K562 (cell line): ENCODE results near the gene DEGS2. TPM values are rescaled to one million over a fixed set of nuclear protein-coding genes. Genes with fewer than 3 reads are reported as not detected.

Source experiments
- ARID3B ChIP-seq: fragments of 250-450 bp; sonication (Bioruptor Pico); IDR thresholded peaks from 2 replicates; pipeline ENCODE4 v1.4.0; 2020; ENCODE audit warnings: borderline replicate concordance
- BRD9 ChIP-seq: fragments of 450-650 bp; IDR thresholded peaks from 2 replicates; pipeline ENCODE4 v1.6.1; 2018; ENCODE audit warnings: low read depth; ENCODE audit not compliant: partially characterized antibody
- CHD1 ChIP-seq: fragments of 200-600 bp; sonication (generic); IDR thresholded peaks from one replicate; pipeline ENCODE4 v1.6.1; 2012; ENCODE audit warnings: mild to moderate bottlenecking, moderate library complexity, low read length, inconsistent platforms
- CLOCK ChIP-seq: fragments of 250-450 bp; sonication (Bioruptor Pico); IDR thresholded peaks from 2 replicates; pipeline ENCODE4 v1.4.0; 2020; ENCODE audit warnings: mild to moderate bottlenecking, moderate library complexity, borderline replicate concordance
- CREM ChIP-seq: IDR thresholded peaks from 2 replicates; pipeline ENCODE4 v1.6.1; 2014; ENCODE audit warnings: antibody characterized with exemption, low read depth
- DLX4 ChIP-seq: fragments of 250-450 bp; sonication (Bioruptor Pico); IDR thresholded peaks from 2 replicates; pipeline ENCODE4 v1.6.1; 2021; ENCODE audit warnings: mild to moderate bottlenecking
- ELF1 ChIP-seq: fragments of 200-800 bp; sonication (Bioruptor generic); IDR thresholded peaks from 2 replicates; pipeline ENCODE4 v1.6.1; 2016; ENCODE audit warnings: missing genetic modification characterization, missing compliant biosample characterization
- ELK3 ChIP-seq: fragments of 450-650 bp; formaldehyde crosslinking; IDR thresholded peaks from 2 replicates; pipeline ENCODE4 v1.4.0; 2020; ENCODE audit warnings: mild to moderate bottlenecking
- GTF2E2 ChIP-seq: fragments of 200-800 bp; sonication (Bioruptor generic); IDR thresholded peaks from 2 replicates; pipeline ENCODE4 v1.6.1; 2016; ENCODE audit warnings: missing genetic modification characterization, missing compliant biosample characterization
- NR1H2 ChIP-seq: sonication (generic); formaldehyde crosslinking; IDR thresholded peaks from 2 replicates; pipeline ENCODE4 v1.4.0; 2020; ENCODE audit warnings: mild to moderate bottlenecking, missing genetic modification reagents
- RBFOX2 ChIP-seq: fragments of 200-400 bp; formaldehyde crosslinking; IDR thresholded peaks from 2 replicates; pipeline ENCODE4 v1.6.1; 2017; ENCODE audit warnings: low read depth, mild to moderate bottlenecking, low read length, moderate library complexity
- SIX5 ChIP-seq, 2 experiments: IDR thresholded peaks; 2 replicates each; pipeline ENCODE4 v1.6.1; 2011; ENCODE audit warnings: low read length in 2 of 2, borderline replicate concordance in 1 of 2, low read depth in 1 of 2, mild to moderate bottlenecking in 1 of 2, moderate library complexity in 1 of 2; ENCODE audit not compliant: insufficient read depth in 1 of 2
- SOX6 ChIP-seq: fragments of 450-650 bp; IDR thresholded peaks from 2 replicates; pipeline ENCODE4 v1.6.1; 2014; ENCODE audit warnings: mild to moderate bottlenecking
- SREBF2 ChIP-seq: sonication (generic); formaldehyde crosslinking; IDR thresholded peaks from 2 replicates; pipeline ENCODE4 v1.4.0; 2020; ENCODE audit warnings: mild to moderate bottlenecking, missing genetic modification reagents
- TAF1 ChIP-seq: IDR thresholded peaks from 2 replicates; pipeline ENCODE4 v1.6.1; 2011; ENCODE audit warnings: mild to moderate bottlenecking, low read length, moderate library complexity; ENCODE audit not compliant: insufficient read depth, control insufficient read depth, severe bottlenecking; ENCODE audit errors: extremely low read depth
- XRCC3 ChIP-seq: fragments of 450-650 bp; IDR thresholded peaks from 2 replicates; pipeline ENCODE4 v1.6.1; 2017; ENCODE audit warnings: mild to moderate bottlenecking, moderate library complexity
- ZBTB43 ChIP-seq: sonication (generic); formaldehyde crosslinking; IDR thresholded peaks from 2 replicates; pipeline ENCODE4 v1.8.0; 2023; ENCODE audit warnings: mild to moderate bottlenecking, missing genetic modification reagents
- ZNF280B ChIP-seq: fragments of 250-450 bp; sonication (Bioruptor Pico); IDR thresholded peaks from 2 replicates; pipeline ENCODE4 v1.5.1; 2021; ENCODE audit warnings: mild to moderate bottlenecking
- ZNF347 ChIP-seq: fragments of 450-650 bp; formaldehyde crosslinking; IDR thresholded peaks from 2 replicates; pipeline ENCODE4 v1.4.0; 2020; ENCODE audit warnings: low read depth, mild to moderate bottlenecking, moderate library complexity
- polyA plus RNA-seq, 8 experiments: library from polyadenylated mRNA; depleted of rRNA in 4 of 8; stranded (reverse) in 5 of 8; unstranded in 3 of 8; fragments of >200 nt; fragmentation: Nextera tagmentation in 2 of 8; fragmentation: Illumina TruSeq in 1 of 8; extraction: Ambion mirVana in 2 of 8; extraction: Trizol in 1 of 8; gene quantifications; 2 replicates each; pipeline versions ENCODE4 v1.2.1 to v1.2.3, GENCODE V29; 2011 to 2014; ENCODE audit warnings: inconsistent platforms in 1 of 8, missing spikeins in 1 of 8
- total RNA-seq, 7 experiments: library from RNA; depleted of rRNA in 6 of 7; stranded (reverse); fragments of >200 nt in 6 of 7; fragmentation: Illumina TruSeq in 2 of 7; extraction: Trizol in 2 of 7; gene quantifications; 2 replicates each; pipeline versions ENCODE4 v1.2.1 to v1.2.3, GENCODE V29; 2011 to 2021; ENCODE audit warnings: low replicate concordance in 1 of 7

The DEGS2 gene
- total and polyA plus RNA-seq, 9 of the 15 experiments (the other 6 are each of a cell fraction or from before 2014, with no cell fraction given): 0.22 to 2.9 (median 0.70) TPM

- TF ChIP-seq NR1H2 (no peak), ELF1 (tag) (no peak), ZNF347 (CRISPR knock-in tag) (no peak), CLOCK (no peak), ARID3B (CRISPR knock-in tag) (no peak), ZBTB43 (CRISPR knock-in tag) (no peak), CHD1 (no peak), RBFOX2 (no peak), BRD9 (no peak), ELK3 (no peak), SIX5 (IDR thresholded peaks at IDR 0.05; ENCODE audit: borderline replicate concordance in 1 of 2, insufficient read depth in 1 of 2, low read depth in 1 of 2, low read length in 2 of 2) (no peak), GTF2E2 (tag) (no peak), XRCC3 (no peak), SOX6 (0 out of 2 replicates have a peak, but pooled peaks have one; percentile 21), TAF1 (peak; percentile 24), DLX4 (CRISPR knock-in tag) (no peak), SREBF2 (CRISPR knock-in tag) (no peak), ZNF280B (CRISPR knock-in tag) (no peak), CREM (peak; percentile 39; the same call in 1 of the 2 replicates)
Measured at GRCh38 chr14:100140452-100141078, 18.9 kb downstream of the DEGS2 start (continued).
